NB4 (cell line): ENCODE results near the gene GPR39.

ENCODE experiments used
- DNase-seq: peaks from one replicate; pipeline ENCODE4 v3.0.0; 2010; ENCODE audit warnings: low read depth
- H3K4me3 ChIP-seq: one replicate; pipeline ENCODE4 v1.5.1; 2011; ENCODE audit warnings: mild to moderate bottlenecking, low read depth, low read length, moderate library complexity
- MAX ChIP-seq: IDR thresholded peaks from 2 replicates; pipeline ENCODE4 v1.6.1; 2011; ENCODE audit warnings: low read depth, low read length
- MYC ChIP-seq: IDR thresholded peaks from 2 replicates; pipeline ENCODE4 v1.6.1; 2011; ENCODE audit warnings: low read depth, low read length
- POLR2A ChIP-seq: IDR thresholded peaks from 2 replicates; pipeline ENCODE4 v1.6.1; 2011; ENCODE audit warnings: mild to moderate bottlenecking; ENCODE audit not compliant: insufficient read length; ENCODE audit errors: extremely low read depth
- TF ChIP-seq, protein P1 (sequence below): IDR thresholded peaks from one replicate; pipeline ENCODE4 v1.5.1; 2012; ENCODE audit warnings: low read depth, low read length

The GPR39 gene

DNA sequence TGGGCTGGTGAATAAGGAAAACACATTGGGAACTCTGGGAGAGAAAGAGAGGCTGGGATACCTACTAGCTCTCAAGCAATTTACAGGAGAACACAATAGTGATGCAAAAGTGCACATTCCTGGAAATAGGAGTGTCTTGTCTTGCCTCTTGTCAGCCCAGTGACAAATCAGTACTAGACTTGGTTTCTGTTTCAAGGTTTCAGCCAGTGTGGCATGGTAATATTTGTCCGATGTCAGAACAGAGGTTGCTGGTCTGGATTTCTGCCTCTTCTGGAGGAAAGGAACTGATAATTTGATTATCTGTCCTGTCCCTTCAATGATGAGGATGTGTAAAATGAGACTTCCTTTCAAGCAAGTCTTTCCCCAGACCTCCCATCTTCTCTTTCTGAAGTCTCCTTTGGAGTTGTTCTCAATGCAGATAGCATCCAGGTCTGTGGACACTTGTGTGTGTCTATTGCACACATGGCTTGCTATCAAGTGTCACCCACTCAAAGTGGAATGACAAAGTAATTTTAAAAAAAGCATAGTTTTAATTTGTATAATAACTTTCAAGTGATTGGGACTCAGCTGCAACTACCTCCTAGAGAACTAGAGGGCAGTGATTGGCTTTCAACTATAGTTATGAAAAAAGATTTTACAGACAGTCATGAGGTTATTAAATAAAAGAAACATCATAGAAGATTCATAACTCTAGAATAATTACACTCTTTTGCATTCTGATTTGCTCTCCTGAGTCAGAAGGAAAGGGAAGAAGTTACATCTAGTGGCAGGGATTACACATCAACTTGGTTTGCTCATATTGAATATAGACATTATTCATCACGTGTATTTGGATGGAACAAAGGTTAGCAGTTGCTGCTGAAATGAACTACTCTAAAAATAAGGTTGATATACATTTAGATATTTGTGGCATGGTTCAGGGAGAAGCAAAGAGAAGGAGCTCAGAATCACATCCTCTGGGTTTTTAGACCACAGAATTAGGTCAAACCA, 4.5 kb downstream of the GPR39 start:
- no peak for DNase-seq
- TF ChIP-seq MAX: no peak
- TF ChIP-seq MYC: no peak
- TF ChIP-seq POLR2A: no peak
- TF ChIP-seq, protein P1, sequence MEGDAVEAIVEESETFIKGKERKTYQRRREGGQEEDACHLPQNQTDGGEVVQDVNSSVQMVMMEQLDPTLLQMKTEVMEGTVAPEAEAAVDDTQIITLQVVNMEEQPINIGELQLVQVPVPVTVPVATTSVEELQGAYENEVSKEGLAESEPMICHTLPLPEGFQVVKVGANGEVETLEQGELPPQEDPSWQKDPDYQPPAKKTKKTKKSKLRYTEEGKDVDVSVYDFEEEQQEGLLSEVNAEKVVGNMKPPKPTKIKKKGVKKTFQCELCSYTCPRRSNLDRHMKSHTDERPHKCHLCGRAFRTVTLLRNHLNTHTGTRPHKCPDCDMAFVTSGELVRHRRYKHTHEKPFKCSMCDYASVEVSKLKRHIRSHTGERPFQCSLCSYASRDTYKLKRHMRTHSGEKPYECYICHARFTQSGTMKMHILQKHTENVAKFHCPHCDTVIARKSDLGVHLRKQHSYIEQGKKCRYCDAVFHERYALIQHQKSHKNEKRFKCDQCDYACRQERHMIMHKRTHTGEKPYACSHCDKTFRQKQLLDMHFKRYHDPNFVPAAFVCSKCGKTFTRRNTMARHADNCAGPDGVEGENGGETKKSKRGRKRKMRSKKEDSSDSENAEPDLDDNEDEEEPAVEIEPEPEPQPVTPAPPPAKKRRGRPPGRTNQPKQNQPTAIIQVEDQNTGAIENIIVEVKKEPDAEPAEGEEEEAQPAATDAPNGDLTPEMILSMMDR: no peak
- no peak overlapping the region for H3K4me3 ChIP-seq

- H3K4me3 ChIP-seq: no peak overlapping the region
- TF ChIP-seq, protein P1: no peak
- no peak for TF ChIP-seq POLR2A
- TF ChIP-seq MAX: no peak
- TF ChIP-seq MYC: no peak
- DNase-seq: no peak
These were observed 6.1 kb downstream of the GPR39 start for GRCh38 chr2:132422736-132423135.

GRCh38 chr2:132424526-132425121, 8.0 kb downstream of the GPR39 start:
- DNase-seq: no peak
- TF ChIP-seq MYC (no peak), MAX (no peak), POLR2A (no peak)
- TF ChIP-seq, protein P1: no peak

DNA sequence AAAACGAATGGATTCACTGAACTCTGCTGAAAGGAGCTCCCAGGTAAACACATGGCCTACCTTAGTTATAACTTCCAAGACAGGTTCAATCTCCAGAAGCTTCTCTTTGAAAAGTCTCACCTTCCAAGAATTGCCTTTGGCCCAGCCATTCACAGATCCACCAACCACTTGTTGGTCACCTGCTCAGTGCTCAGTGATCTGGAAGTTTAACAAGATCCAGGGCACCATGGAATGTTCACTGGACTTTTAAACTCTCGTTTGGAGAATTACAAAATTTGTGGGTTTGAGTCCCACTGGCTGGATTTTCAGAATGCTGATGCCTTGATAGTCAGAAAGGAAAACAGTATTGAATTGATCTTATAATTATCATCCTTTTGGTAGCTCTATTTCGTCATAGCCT, 9.4 kb downstream of the GPR39 start:
- TF ChIP-seq, protein P1: no peak
- TF ChIP-seq MYC (no peak), MAX (no peak), POLR2A (no peak)
- H3K4me3 ChIP-seq: no peak overlapping the region
- DNase-seq: no peak

More at GRCh38 chr2:132424526-132425121, 8.0 kb downstream of the GPR39 start:
- H3K4me3 ChIP-seq: no peak overlapping the region

- no peak for DNase-seq
- TF ChIP-seq POLR2A (no peak), MAX (no peak), MYC (no peak)
- TF ChIP-seq, protein P1: no peak
- H3K4me3 ChIP-seq: no peak overlapping the region
These were observed 10.1 kb downstream of the GPR39 start for GRCh38 chr2:132426656-132427055.
